Peyer's patch (tissue), 4 donors: ENCODE measurements around the gene SH3RF1.

Experiments
- CTCF ChIP-seq, 6 experiments: fragments of 450-650 bp in 4 of 6; fragments of 200-600 bp in 2 of 6; sonication (generic) in 1 of 6; IDR thresholded peaks; one replicate each; pipeline ENCODE4 v1.5.1; 2017 to 2019; ENCODE audit warnings: antibody characterized with exemption in 6 of 6, mild to moderate bottlenecking in 3 of 6, moderate library complexity in 1 of 6
- POLR2A ChIP-seq, 2 donors: fragments of 450-650 bp; IDR thresholded peaks; one replicate each; pipeline ENCODE4 v1.5.1; 2017; ENCODE audit warnings: antibody characterized with exemption in 2 of 2, mild to moderate bottlenecking in 2 of 2, moderate library complexity in 2 of 2

- no peak for TF ChIP-seq CTCF (IDR thresholded peaks at IDR 0.05)
- TF ChIP-seq POLR2A (IDR thresholded peaks at IDR 0.05) = no peak
These were observed 25.7 kb downstream of the SH3RF1 start for GRCh38 chr4:169245061-169245460.
